Measurements from ENCODE around the gene PSEN1.

DNA sequence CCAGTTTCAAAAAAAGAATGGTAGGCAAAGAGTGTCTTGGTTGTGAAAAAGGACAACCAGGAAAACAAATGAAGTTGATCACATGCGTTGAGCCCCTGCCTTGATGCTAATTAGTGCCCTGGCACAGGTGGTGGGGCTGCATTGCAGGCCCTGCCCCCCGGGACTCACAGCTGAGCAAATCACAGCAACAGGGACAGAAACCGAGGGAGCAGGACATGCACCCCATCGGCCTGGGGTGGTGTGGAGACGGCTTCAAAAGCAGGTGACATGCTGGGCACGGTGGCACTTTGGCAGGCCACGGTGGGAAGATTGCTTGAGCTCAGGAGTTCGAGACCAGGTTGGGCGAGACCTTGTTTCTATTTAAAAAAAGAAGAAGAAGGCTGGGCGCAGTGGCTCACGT lies 99.8 kb downstream of the PSEN1 start:
- TF ChIP-seq CTCF (conservative IDR thresholded peaks at IDR 0.05; ENCODE audit: low read depth, low read length): no peak
- no peak for TF ChIP-seq EZH2 (IDR thresholded peaks at IDR 0.05; ENCODE audit: low read length, unreplicated experiment)

All from PC-3 (cell line).